OCI-LY1 (cell line): Measurements from ENCODE around the gene DBX1.

Source experiments
- EZH2 ChIP-seq: fragments of 200-600 bp; sonication (generic), shearing (Covaris generic); IDR thresholded peaks from 2 replicates; pipeline ENCODE4 v1.8.0; 2017; ENCODE audit warnings: borderline replicate concordance, mixed run types, mild to moderate bottlenecking, antibody characterized with exemption, low read length, moderate library complexity, mixed read lengths
- TF ChIP-seq, protein P1 (sequence below): fragments of 200-600 bp; sonication (generic), shearing (Covaris generic); IDR thresholded peaks from 2 replicates; pipeline ENCODE4 v1.5.1; 2017; ENCODE audit warnings: mild to moderate bottlenecking, antibody characterized with exemption, low read length, moderate library complexity, mixed read lengths

DNA sequence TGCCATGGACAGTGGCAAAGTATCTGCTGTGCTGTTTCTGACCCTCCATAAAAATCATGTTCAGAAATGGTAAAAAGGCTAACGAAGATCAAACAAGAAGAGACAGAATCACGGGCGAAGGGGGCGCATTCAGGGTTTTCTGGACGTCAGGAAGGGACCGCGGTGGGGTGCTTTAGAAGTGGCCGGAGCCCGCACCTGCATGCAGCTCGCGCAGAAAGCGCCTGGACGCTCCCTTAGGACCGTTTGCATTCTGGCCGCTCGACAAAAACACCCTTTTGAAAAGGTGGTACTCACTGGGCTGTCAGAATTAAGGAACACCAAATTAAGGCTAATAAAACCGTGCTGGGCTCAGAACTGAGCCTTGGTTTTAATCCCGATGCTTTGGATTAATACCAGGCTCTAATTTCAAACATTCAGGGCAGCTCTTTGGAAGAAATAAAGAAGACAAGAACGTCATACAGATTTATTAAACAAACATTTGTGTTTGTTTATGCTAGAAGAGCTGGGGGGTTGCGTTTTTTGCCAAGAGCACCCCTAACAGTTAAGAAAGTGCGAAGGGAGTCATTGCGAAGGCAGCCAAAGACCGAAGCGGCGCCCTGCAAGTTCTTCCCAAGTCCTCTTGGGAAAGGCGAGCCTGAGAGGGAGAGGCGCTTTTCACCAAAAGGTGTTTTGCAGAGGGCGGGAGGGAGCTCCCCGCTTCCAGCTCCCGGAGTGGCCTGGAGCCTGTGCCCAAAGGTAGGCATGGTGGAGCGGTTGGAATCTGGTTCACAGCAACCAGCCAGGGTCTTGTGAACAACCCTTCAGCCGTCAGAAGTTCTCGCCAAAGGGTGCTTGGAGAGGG is 47.7 kb upstream of the DBX1 start:
- TF ChIP-seq, protein P1, sequence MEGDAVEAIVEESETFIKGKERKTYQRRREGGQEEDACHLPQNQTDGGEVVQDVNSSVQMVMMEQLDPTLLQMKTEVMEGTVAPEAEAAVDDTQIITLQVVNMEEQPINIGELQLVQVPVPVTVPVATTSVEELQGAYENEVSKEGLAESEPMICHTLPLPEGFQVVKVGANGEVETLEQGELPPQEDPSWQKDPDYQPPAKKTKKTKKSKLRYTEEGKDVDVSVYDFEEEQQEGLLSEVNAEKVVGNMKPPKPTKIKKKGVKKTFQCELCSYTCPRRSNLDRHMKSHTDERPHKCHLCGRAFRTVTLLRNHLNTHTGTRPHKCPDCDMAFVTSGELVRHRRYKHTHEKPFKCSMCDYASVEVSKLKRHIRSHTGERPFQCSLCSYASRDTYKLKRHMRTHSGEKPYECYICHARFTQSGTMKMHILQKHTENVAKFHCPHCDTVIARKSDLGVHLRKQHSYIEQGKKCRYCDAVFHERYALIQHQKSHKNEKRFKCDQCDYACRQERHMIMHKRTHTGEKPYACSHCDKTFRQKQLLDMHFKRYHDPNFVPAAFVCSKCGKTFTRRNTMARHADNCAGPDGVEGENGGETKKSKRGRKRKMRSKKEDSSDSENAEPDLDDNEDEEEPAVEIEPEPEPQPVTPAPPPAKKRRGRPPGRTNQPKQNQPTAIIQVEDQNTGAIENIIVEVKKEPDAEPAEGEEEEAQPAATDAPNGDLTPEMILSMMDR, result no peak
- TF ChIP-seq EZH2, result no peak
